Measurements from ENCODE around the gene PCYT1A. TPM values are rescaled to one million over a fixed set of nuclear protein-coding genes. Genes with fewer than 3 reads are reported as not detected.
A peak's percentile ranks its signal among the peaks of the same experiment; 100 is the strongest.

The PCYT1A gene
- total and polyA plus RNA-seq, 10 of the 15 experiments (the other 5 are each of a cell fraction or from before 2014, with no cell fraction given) = 10.8 to 64.3 (median 48.6) TPM

GRCh38 chr3:196280689-196281440, 6.7 kb downstream of the PCYT1A start (continued):
- TF ChIP-seq ZBTB4 (CRISPR knock-in tag; IDR thresholded peaks at IDR 0.05) (no peak), ZNF24 (IDR thresholded peaks at IDR 0.05) (no peak), MTA2 (IDR thresholded peaks at IDR 0.05; ENCODE audit: low read depth) (0 out of 2 replicates have a peak, but pooled peaks have one; percentile 13), JUNB (IDR thresholded peaks at IDR 0.05) (peak; percentile 52), CHD1 (IDR thresholded peaks at IDR 0.05; ENCODE audit: low read depth, low read length) (no peak), CEBPZ (IDR thresholded peaks at IDR 0.05; ENCODE audit: low read depth, low read length) (no peak), RAD21 (IDR thresholded peaks at IDR 0.05; ENCODE audit: insufficient read depth, low read depth, low read length) (no peak), CREM (IDR thresholded peaks at IDR 0.05; ENCODE audit: low read depth) (peak; percentile 19; the same call in 1 of the 2 replicates), EZH2 (IDR thresholded peaks at IDR 0.05; ENCODE audit: borderline replicate concordance, control insufficient read depth, low read depth, low read length) (no peak), RFX5 (IDR thresholded peaks at IDR 0.05; ENCODE audit: low read depth, low read length) (no peak), SIX5 (IDR thresholded peaks at IDR 0.05; ENCODE audit: low read depth, low read length, severe bottlenecking) (no peak), BCL11A (IDR thresholded peaks at IDR 0.05; ENCODE audit: low read depth, low read length) (no peak), MEF2B (IDR thresholded peaks at IDR 0.05; ENCODE audit: partially characterized antibody, poor library complexity, severe bottlenecking) (no peak), TARDBP (IDR thresholded peaks at IDR 0.05; ENCODE audit: borderline replicate concordance) (no peak), ATF7 (IDR thresholded peaks at IDR 0.05; ENCODE audit: low read depth) (peak; percentile 75), MLLT1 (IDR thresholded peaks at IDR 0.05) (no peak), STAT1 (conservative IDR thresholded peaks at IDR 0.05) (no peak), ATF3 (IDR thresholded peaks at IDR 0.05; ENCODE audit: borderline replicate concordance, extremely low read depth, low read depth, low read length) (no peak)

All from GM12878 (cell line).